ENCODE data around the gene HTR2C.

- TF ChIP-seq CTCF (IDR thresholded peaks at IDR 0.05 in 8 of 11, conservative IDR thresholded peaks at IDR 0.05 in 3 of 11) (no peak), POLR2AphosphoS5 (IDR thresholded peaks at IDR 0.05) (no peak)
Observed at GRCh38 chrX:114580336-114580735, 3.5 kb upstream of the HTR2C start.

Measured in spleen (tissue), 7 donors.